ENCODE measurements around the gene TANGO2.
"Not testable (repeated sequence)": the region's sequence is repeated elsewhere in the genome, so short reads cannot be mapped to it uniquely, and the experiment has no call there.

Gene TANGO2

DNA sequence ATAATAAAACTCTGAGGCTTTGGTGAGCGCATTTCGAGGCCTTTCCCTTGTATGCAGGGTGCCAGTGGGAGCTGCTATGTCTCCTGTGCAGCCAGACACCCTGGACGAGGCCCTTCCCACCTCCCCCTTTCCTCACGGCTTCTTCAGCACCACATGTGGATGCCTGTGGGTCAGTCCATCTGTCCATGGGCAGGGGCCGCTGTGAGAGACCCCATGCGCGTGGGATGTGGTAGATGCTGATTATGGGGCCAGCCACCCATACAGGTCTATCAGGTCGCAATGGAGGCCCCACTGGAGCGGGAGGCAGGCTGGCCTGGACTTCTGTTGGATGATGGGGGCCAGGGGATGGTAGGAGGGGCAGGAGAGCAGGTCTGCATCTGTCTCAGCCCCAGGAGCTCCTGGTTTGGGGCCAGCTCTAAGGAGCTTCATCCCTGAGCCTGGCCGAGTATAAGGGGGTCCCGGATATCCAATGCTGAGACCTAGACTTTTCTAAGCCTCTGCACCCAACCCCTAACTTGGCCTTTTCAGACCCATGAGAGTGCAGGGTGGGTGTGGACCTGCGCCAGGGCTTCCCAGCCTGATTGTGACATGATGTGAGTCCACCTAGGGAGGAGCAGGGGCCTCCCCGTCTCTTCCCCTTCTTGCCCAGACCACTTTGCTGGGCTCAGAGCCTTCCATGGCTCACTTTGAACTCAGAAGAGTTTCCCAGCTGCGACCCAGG, 45.1 kb downstream of the TANGO2 start:
- no peak for DNase-seq

DNA sequence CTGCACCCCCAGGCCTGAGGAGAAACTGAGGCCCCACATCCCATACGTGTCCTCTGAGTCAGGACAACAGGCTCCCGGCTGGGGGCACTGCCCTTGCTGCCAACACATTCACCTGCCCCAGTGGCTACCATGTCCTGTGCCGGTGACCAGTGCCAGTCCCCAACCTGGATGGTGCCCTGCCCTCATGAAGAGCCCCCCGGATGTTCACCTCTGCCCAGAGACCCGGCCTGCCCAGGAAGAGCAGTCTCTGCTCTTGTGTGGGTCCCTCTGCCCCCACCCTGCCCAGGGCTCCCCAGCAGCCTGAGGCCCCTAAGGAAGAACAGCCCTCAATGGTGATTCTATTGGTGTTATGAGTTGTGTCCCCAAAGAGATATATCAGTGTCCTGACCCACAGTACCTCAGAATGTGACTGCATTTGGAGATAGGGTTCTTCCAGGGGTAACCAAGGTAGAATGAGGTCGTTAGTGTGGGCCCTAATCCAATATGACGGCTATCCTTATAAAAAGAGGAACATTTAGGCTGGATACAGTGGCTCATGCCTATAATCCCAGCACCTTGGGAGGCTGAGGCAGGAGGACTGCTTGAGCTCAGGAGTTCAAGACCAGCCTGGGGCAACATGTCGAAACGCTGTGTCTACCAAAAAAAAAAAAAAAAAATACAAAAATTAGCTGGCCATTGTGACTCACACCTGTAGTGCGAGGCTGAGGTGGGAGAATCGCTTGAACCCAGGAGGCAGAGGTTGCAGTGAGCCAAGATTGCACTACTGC, 45.9 kb downstream of the TANGO2 start:
- no peak for DNase-seq

DNA sequence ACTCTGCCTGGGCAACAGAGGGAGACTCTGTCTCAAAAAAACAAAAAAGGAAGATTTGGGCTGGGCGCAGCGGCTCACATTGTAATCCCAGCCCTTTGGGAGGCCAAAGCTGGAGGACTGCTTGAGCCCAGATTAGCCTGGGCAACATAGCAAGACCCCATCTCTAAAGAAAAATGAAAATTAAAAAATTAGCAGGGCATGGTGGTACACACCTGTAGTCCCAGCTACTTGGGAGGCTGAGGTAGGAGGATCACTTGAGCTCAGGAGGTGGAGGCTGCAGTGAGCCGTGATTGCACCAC, 46.4 kb downstream of the TANGO2 start:
- DNase-seq: not testable (repeated sequence)

DNA sequence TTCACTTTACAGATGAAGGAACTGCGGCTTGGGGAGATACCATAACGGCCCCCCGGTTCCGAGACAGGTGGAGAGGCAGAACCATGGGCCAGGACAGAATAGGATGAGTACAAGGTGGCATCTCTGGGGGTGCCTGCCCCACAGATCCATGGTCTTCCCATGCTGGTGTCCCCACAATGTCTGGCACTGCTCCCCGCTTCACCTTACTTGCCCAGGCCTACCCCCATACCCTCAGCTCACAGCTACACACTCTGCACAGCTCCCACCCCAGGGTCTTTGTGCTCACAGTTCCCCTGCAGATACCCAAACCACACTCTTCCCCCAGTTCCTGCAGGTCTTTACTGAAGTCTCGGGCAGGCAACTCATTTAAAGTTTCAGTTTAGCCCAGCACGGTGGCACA, 47.7 kb downstream of the TANGO2 start:
- no peak for DNase-seq

DNA sequence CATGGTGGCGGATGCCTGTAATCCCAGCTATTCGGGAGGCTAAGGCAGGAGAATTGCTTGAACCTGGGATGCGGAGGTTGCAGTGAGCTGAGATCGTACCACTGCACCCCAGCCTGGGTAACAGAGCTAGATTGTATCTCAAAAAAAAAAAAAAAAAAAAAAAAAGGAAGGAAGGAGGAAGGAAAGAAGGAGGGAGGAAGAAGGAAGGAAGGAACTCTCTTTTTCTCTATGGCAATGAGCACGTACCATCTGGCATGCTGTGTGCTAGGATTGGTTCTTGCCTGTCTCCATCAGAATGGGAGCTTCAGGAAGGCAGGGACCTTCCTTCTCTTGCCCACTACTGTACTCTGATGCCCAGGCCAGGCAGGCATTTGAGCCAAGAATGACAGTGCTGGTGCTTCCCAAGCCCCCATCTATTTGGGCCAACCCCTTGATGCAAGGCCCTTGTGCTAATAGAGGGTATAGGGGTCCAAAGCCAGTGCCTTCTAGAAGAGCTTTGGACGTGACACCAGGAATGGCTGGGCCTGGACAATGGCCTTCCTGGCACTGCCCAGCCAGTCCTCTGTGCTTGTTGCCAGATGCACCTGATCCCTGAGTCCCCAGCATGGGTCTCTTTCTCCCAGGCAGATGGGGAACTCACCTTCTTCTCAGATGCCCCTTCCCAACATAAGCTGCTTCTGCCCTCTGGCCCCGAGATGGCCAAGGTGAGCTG, 48.6 kb downstream of the TANGO2 start:
- DNase-seq: no peak

DNA sequence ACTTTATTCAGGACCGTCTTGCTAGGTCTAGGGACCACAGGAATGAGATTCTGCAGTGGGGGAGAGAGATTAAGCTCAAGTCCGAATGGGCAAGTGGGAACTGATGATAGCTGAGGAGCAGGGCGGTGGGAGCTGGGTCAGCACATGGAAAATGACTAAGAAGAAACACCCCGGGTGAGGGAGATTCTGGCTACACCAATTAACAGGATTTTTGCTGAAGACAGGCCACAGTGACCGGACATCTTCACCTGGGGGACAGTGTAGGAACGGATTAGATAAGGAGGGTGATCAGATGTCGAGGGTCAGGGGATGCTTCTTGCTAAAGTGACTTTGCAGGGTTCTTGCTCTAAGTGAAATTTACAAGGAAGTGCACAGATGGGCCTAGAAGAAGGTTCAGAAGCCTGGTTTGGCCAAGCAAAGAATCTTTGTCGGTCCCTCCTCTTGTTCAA, 50.6 kb downstream of the TANGO2 start:
- DNase-seq: no peak

DNA sequence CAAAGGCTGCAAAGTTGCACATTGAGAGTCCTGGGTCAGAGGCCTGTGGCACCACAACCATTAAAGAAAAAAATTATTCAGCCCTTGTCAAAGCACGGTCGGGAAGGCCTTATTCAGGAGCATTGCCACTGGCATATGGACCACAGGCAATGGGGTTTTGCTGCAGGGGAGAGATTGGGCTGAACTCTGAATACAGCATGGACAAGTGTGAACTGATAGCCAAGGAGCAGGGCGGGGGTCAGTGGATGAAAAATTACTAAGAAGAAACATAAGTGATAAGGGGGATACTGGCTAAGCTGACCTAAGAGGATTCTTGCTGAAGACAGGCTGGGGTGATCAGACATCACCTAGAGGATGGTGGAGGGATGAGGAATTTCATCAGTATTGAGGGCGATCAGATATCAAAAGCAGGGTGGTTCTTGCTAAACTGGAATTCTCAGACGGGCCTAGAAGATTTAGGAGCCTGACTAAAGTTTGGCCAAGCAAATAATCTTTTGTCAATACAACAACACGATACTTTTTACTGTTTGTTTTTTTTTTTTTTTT, 55.8 kb downstream of the TANGO2 start:
- DNase-seq: no peak

DNA sequence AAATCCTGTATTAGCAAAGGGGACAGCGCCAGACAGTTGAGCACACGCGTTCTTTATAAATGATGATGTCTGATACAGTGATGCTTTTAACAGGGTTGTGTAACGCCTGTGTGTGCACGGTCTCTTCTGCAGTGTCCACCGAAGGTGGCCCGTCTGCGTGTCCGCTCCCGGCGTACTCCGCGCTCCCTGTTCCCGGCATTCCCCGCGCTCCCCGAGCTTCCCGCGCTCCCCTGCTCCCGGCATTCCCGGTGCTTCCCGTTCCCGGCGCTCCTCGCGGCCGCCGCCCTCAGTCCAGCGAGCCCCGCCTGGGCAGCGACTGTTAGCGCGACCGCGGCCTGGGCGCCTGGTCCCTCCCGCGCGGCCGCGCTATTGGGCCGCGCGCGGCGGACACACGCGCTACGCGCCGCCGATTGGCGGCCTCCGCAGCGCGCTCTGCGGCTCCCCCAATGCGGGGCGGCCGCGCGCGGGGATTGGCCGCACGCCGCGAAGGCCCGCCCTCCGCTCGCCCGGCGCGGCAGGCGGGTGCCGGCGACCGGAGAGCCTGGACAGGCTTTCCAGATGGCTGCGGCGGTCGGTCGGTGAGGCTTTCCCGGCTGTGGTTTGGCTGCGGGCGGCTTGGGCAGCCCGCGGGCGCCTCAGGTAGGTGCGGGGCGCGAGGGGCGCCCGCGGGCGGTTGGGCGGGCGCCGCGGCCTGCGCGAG, 59.0 kb downstream of the TANGO2 start, which contains the start of gene DGCR8:
DGCR8 (plus strand) TSS at position 497 of the 700 bp plus-strand sequence. CDS start 5,723 bp downstream, outside the sequence.
- DNase-seq: peak; percentile 73

DNA sequence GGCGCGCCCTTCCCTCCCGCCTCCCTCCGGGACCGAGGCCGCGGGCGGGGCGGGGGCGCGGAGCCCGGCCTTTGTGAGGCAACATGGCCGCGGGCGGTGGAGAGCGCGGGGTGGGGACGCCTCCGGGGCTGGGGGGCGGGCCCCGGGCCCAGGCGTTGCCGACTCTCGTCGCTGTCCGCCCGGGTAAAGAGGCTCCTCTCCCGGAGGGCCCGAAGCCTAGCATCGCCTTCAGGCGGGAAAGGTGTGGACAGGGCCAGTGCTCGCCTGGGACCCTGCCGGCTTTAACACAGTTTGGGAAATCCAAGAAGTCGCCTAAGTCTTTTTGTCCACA, 59.5 kb downstream of the TANGO2 start:
- DNase-seq: peak; percentile 79

DNA sequence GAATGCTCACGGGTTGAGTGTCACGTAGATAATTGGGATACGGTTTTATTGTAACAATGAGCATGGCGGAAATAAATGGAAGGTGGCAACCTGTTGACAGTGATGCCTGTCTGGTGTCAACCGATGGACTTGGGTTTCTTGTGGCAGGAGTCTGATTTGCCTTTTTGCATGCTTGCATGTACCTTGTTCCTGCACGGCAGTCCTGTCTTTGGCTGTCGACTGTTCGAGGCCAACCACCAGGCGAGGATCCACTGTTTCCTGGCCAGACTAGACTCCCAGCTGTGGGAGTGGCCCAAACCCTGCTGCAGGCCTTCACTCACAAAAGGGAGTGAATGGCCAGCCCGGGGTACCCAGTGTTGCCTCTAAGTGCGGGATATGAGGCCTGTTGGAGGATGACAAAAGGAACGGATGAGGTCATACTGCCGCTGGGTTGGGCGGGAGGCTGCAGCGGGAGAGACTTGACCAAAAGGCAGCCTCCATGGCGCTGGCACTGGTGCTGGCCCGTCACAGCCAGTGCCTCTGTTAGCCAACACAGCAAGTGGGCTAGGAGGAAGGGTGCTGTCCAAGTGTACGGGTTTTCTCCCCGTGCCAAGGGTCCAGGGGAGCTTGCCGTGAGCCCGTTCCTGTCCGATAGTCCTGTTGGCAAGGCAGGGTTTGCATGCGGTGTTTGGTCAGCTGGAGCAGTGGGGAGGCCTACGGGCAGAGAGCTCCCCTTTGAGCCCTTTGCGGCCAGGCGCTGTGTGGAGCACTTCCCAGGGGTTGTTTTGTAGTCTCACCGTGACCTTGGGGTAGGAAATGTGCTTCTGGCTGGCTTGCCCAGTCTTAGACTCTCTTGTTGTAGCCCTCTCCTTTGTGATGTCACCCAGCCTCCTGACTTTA, 60.1 kb downstream of the TANGO2 start:
- no peak for DNase-seq

DNA sequence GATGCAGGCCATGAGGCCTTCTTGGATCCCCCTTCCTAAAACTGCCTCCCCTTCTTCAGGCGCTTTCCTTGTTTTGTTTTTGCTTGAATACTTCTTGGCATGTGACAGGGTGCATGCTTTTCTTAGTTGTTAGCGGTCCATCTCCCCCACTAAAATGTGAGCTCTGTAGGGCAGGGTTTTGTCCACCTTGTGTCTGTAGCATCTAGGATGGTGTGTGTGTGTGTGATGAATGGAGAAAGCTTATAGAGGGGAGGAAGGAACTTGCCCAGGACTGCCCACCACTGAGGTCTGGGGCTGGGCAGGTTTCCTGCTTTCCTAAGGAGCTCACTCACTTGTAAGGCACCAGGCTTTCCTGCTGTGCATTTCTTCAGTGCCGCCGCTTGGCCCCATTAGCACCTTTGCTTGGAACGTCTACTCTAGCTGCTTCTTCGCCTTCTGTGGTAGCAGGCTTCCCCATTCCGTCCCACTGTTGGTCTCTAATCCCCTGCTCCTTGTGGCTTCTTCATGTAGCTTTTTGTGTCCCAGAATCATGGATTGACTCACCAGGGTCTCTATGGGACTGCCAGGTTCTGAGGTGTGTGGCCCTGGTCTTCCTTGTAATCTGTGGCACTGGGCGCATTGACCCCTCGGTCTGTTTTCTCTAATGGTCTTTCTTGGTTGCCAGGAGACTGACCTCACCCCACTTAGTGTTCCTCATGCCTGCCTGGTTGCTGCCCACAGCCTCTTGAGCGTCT, 62.4 kb downstream of the TANGO2 start:
- no peak for DNase-seq

DNA sequence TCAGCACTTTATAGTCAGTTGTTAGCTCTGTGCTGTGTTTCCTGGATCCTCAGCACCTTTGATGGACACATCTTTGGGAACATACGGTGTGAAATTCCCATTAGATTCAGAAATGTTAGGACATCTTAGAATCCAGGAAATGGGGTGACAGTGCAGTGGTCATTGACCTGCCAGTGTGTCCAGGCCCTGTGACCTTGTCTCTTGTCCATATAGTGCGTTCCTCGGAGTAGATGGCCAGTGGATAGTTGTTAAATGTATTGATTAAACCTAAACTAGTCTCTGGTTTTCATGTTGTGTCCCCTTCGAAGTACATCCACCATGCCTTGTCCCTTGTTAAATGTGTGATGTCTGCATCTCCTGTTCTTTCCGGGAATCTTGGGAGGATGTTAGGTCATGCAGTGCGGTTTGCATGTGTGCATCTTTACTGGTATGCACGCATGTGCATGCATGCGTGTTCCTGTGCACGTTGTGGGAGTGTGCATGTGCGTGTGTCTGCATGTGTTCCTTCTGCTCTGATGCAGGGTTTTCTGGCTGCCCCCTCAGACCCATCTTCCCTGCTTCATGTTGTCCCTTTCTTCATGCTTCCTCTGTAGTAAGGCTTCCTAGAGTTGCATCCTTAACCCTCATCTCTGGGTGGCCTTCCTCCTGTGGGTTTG, 63.1 kb downstream of the TANGO2 start:
- no peak for DNase-seq

DNA sequence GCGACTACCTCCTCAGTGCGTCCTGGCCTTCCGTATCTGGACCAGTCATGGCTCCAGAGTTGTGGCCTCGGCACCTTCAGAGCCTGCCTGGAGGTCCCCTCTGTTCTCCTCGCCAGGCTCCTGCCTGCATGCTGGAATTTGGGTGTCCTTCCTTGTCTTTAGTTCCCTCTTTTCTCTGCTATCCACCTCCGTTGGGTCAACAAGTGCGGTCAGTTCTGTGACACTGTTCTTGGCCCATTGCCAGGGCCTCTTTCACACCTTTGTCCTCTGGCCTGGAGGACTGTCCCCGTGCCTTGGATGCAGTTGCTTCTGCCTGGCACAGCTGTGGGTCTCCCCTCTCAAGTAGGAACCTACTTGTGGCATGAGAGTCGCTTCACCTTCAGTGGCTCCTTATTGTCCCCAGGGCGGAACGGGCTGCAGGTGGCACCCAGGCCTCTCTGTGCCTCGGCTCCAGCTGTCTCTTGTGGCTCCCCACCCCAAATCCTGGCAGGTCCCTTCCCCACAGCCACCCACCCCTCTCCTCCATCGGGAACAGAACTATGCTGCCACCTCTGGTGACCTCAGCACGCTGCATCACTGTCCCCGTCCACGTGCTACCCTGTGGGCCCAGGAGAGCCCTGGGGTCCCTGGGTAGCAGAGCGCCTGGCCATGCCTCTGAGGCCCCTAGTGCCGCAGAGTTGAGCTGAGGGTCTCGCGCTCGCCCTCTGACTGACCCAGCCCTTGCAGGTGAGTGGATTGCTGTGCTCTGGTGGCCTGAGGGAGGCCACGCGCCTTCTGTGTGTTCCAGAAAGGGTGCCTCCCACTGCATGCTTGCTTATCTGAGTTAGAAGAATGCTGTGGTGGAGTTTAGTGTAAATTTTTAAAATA, 63.9 kb downstream of the TANGO2 start:
- peak; percentile 20 for DNase-seq

DNA sequence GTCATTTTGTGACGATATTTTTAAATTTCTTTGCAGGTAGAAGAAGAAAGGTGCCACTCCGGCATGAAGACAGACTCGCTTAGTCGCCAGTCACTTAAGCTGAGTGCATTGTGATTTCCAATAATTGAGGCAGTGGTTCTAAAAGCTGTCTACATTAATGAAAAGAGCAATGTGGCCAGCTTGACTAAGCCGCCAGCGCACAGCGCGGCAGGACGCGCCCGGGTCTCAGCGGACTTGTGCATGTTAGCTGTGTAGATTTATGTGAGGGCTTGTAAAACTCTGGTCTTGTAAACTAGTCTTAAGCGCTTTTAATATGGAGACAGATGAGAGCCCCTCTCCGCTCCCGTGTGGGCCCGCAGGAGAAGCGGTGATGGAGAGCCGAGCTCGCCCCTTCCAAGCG, 64.7 kb downstream of the TANGO2 start:
- DNase-seq: no peak

DNA sequence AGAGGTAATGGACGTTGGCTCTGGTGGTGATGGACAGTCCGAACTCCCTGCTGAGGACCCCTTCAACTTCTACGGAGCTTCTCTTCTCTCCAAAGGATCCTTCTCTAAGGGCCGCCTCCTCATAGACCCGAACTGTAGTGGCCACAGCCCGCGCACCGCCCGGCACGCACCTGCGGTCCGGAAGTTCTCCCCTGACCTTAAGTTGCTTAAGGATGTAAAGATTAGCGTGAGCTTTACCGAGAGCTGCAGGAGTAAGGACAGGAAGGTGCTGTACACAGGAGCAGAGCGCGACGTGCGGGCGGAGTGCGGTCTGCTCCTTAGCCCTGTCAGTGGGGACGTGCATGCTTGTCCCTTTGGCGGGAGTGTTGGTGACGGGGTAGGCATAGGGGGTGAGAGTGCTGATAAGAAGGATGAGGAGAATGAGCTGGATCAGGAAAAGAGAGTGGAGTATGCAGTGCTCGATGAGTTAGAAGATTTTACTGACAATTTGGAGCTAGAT, 65.2 kb downstream of the TANGO2 start:
- DNase-seq: no peak

DNA sequence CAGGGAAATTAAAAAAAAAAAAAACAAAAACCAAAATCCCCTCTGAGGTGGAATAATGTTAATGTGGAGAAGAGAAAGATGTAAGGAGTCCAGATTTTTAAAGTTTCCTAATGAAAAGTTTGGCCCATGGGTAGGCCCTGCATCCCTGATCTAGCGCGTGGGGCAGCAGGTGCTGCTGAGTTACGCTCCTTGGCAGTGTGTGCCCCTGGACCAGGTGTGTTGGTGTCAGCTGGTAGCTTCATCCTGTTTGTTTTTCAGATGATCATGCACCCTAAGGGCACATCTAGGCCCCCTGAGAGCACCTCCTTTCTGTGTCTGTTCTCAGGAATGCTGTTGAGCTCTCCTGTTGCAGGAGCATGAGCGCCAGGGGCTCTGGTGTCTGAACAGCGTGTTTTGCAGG, 65.9 kb downstream of the TANGO2 start:
- DNase-seq: no peak

DNA sequence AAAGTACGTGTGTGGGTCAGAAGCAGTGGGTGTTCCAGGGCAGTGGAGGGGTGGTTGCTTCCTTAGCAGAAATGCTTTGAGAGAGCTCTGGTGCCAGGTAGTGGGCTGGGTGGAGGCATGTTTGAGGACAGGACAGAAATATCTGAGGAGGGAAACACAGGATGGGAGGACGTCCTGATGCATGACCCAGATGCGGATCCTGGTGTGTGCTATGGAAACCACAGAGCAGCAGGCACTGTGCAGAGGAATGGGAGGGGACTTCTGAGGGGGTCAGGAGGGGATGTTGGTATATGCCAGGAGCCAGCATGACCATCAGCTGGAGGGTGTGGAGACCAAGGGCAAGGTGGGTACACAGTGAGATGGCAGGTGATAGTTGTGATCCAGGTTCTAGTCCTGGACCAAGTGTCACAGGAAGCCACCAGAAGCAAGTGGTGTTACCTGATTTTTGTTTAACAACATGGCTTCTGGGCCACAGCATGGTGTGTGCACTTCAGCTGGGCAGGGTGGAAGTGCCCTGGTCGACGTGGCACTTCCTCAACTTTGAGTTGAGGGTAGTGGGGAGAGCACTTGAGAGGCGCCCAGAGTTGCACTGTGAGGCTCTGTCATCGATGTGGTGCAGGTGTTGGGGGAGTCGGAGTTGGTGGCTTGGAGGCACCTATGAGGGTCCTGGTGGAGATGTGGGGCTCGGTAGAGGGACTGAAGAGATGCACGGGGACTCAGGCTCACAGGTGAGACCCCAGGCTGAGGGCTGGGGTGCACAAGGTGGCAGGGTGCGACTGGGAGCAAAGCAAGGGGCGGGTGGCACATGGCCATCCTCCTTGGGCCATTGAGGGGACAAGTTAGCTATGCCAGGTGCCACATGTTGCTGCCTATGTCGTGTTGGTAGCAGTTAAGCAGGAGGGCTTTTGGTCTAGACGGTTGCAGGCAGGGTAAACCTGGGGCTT, 66.7 kb downstream of the TANGO2 start:
- no peak for DNase-seq

DNA sequence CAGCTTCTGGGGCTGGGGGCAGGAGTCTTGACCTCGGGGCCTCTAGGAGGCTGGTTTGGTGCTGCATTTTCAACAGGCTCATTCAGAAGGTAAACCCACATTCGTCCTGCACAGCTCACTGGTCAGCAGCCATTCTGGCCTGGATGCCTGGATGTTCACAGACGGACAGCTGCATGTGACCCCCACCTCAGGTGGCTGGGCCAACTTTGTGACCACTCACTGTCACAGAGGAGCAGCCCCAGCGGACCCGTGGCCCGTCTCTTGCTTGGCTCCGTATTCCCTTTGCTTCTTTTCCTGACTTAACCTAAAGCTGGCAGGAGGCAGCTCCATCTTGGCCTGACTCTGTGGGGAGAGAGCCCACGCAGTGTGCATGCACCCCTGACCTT, 67.3 kb downstream of the TANGO2 start:
- no peak for DNase-seq

All from CD4-positive, alpha-beta T cell treated with Interleukin-6 for 4 hours (primary cell).